GM21825 (cell line): Measurements from ENCODE around the gene MRPL36.

Experiments used
- ATAC-seq: cut with Tn5 transposase; IDR thresholded peaks from one replicate; pipeline ENCODE4 v1.9.1; 2021; ENCODE audit warnings: mild to moderate bottlenecking, moderate library complexity; ENCODE audit not compliant: unreplicated experiment

The MRPL36 gene

DNA sequence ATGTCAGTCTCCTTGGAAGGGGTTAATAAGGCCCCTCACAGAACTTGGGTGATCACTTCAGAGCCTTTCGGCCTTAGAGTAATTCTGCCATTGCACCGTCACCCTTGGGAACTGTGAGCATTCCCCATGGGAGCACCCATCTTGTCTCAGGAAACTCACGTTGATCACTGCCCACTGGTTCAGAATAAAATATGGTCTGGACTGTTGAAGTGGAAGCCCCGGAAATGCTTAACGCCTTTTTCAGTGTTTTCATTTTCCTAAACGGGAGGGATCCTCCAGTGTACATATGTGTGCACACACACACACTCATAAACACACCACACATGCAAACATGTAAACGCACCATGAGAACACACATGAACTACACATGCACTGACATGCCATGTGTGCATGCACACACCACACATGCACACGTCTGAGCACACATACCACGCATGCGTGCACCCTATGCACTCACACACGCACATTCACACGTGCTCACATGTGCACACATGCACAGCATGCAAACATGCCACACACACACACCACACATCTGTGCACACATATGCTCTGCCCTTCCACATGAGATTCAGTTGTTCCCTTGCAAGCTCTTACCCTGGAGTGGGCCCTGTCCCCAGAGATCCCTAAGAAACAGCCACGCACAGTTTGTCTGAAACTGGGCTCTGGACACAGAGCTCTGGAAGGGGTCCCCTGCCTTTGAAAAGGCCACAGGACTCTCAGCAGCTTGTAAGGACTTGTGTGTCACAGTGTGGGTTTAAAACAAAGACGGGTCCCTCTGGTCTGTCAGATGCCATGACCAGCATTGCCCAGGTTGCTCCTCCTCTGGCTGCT, 17.0 kb downstream of the MRPL36 start:
- no peak for ATAC-seq

DNA sequence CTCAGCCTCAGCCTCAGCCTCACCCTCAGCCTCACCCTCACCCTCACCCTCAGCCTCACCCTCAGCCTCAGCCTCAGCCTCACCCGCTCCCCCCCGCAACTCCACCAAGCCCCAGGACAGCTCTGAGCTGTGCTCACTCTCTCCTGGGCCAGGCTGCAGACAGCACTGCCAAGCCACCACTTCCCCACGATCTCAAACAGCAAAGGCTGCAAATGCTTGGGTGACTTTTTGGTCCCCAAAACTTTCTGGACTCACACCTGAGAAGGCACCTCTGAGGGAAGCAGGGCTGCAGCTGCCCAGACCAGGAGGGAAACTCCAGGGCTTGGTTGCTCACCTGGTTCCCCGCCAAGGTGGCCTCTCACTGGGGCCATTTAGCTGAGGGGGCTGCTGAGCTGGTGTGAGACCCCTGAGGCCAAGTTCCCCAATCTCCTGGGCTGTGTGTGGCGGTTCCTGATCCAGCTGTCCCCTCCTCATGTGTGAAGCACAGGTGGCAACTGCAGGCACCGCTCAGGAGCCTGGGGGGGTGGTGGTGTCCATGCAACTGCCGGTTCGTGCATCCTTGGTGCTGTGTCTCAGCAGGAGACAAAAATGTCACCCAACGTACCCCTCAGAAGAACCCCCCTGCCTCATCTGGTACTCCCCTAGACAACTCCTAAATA, 17.8 kb downstream of the MRPL36 start:
- no peak for ATAC-seq

DNA sequence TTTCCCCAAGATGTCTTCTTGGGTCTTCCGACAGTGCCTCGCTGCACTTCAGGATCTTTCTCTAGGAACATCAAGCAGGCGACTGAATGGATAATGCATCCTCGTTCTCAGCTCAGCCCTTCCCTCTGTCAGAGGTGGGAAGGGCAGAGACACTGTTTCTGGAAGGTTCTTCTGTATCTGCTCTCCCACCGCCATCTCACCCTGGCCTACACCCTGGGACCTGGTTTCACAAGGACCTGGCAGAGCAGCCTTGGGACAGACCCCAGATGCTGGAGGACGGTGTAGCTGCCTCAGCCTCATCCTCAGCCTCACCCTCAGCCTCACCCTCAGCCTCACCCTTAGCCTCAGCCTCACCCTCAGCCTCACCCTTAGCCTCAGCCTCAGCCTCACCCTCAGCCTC, 18.5 kb downstream of the MRPL36 start:
- no peak for ATAC-seq

DNA sequence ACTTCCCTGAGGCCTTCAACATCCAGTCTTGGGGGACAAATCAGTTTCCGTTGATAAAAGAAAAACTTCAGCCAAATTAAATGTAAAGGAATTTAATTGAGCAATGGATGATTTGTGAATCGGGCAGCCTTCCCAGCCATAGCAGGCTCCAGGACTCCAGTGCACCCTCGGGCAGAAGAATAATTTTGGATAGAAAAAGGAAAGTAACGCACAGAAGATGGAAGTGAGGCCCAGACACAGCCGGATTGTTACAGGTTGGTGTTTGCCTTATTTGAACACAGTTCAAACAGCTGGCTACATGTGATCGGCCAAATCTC, 19.1 kb downstream of the MRPL36 start:
- ATAC-seq, result no peak

DNA sequence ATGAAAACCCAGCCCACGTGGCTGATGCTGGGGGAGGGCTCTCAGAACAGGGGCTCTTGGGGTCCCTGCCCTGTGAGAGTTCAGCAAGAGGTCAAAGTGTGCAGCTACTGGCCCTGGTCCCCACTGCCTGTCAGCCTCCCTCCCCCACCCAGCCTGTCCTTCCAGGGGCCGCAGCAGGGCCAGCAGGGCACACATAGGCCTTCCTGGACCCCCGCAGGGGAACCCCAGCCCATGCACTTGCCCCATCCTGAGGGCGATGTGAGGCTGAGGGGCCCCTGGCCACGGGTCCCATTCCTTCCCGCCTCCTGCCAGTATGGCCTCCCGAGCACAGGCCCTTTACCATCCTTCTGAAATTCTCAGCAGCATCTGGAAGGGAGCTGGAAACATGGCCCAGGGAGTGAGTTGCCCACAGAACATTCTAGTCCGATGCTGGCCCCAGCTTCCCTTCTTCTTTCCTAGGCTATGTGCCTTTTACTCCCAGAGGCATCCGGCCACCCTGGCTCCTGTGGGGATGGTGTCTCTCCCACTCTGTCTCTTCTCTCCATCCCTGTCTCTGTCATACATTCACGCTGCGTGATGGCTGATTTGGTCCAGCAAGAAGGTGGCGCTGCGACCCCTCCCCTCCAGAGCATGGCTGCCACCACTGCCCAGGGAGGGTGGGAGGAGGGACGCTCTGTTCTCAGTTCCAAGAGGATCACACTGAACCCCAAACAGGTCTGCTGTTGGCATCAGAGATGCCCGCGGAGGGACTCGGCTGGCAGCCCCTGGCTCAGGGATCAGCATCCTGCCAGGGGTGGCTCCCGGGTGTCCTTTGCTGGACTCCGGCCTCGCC, 19.6 kb downstream of the MRPL36 start:
- no peak for ATAC-seq

DNA sequence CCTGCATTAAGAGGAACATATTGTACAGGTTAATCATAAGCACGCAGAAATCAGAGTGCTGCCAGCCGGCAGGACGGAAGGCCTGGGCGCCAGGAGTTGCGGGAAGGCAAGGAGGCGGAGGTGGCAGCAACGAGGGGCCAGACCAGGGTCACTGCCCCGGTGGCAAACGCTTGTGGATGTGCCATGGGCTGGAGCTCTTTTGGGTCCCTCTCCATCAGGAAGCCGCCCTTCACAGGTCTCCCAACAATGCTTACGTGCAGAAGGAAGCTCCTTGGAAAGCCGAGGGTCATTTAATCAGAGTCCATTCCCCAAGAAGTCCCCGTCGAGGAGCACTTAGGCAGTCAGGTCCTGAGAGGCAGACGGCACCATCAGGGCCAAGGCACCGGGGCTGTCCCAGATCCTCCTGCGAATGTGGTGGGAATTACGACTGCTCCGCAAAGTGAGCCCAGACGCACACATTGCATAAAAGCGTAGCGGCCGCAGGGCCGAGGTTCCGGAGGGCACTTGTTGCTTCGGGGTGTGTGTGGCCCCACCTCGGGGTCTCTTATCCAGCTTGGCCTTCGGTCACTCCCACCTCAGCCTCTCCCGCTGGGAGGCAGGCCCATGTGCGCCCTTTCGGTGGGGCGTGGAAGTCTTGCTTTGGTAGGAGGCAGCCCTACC, 20.5 kb downstream of the MRPL36 start:
- no peak for ATAC-seq

DNA sequence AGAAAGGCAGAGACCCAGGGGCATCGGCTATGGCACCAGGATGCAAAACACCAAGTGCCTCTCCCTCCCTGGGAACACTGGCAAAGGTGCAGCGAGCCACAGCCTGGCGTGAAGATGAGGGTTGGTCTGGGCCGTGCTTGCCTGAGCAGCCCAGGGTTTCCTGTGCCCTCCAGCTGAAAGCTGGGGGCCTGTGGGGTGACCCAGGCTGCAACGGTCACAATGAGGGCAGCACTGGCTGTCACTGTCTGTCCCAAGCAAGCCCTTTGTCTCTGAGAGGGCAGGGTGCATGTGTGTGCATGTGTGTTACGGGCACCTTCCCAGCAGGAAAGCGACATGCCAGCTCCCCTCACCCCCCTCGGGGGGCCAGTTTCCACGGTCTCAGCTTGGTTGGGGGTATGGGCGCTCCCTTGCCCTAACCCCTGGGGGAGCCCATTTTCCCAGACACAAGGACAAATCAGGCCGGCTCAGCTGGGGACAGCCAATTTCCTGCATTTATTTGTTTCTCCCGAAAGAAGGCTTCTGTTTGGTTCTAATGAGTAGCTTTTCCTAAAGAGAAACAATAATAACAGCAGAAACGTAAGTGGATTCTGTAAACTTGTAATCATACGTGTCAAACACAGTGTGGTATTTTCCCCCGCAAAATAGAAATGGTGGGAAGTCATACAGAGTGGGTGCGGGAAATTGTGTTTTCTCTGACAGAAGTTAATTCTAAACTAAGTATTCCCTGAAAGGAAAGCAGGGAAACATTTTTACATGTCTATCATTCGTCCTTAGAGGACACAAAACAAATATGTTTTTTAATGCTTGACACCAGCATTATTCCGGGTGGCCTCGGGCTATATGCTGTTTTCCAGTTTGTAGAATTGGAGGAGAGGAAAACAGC, 21.3 kb downstream of the MRPL36 start:
- ATAC-seq, result no peak

DNA sequence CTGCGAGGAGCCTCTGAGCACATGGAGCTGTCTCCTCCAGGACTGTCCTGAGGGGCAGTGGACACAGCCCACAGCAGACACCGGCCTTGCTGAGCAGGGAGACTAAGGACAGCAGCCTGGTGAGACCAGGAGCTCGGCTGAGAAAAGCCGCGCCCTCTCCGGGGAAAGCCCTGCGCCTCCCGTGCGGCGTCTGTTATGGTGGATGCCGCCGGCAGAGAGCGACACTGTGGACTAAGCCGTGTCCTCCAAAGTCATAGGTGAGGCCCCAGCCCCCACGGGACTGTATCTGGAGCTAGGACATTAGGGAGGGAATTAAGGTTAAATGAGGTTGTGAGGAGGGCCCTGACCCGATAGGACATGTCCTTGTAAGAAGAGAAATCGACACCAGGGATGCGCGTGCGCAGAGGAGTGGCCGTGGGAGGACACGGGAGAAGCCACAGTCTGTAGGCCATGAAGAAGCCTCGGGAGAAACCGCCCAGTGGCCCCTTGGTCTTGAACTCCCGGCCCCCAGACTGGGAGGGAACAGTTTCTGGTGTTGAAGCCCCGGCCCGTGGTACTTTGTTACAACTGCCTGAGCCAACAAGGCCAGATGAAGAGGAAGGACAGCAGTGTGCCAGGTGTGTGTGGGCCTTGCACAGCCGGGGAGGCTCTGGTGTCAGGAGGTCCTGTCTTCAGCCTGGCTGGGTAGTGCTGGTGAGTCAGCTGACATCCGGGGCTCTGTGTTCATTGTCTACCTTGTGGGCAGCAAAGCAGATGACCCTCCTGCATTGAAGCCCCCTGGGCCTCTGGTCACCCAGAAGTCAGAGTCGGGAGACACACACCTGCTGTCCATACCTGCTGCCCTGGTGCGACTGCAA, 22.1 kb downstream of the MRPL36 start:
- no peak for ATAC-seq

DNA sequence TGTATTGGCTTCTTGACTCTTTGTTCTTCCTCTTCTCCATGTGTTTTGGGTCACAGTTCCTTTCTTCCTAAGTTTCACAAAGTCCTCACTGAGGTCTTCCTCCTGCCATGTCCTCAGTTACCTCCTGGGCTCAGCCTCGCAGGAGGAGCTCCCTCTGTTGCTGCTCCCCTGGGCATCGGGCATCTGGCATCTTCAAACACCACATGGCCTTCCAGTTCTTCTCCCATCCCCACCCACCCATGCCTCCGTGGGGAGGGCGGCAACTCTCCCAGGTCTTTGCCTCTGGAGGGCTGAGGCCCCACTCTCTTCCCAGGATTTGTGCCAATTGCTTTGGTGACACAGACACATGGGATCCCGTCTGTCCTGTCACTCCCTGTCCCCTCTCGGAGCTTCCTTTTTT, 22.8 kb downstream of the MRPL36 start:
- no peak for ATAC-seq

DNA sequence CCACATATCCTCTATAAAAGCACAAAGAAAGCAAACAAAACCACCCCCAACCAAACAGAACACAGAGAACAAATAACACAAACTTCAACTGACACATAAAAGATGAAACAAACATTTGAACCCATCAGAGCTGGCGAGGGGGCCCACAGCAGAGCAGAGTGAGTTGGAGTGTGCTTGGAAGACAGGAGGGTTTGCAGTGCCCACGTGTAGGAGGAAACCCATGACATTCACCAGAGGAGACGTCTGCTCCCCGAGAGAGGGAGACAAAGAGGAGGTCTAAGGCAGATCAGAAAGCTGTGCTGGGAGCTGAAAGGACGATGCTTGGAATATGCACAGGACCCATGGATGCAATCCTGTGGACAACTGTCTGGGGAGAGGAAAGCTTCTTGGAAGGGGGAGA, 27.0 kb downstream of the MRPL36 start:
- ATAC-seq, result no peak

DNA sequence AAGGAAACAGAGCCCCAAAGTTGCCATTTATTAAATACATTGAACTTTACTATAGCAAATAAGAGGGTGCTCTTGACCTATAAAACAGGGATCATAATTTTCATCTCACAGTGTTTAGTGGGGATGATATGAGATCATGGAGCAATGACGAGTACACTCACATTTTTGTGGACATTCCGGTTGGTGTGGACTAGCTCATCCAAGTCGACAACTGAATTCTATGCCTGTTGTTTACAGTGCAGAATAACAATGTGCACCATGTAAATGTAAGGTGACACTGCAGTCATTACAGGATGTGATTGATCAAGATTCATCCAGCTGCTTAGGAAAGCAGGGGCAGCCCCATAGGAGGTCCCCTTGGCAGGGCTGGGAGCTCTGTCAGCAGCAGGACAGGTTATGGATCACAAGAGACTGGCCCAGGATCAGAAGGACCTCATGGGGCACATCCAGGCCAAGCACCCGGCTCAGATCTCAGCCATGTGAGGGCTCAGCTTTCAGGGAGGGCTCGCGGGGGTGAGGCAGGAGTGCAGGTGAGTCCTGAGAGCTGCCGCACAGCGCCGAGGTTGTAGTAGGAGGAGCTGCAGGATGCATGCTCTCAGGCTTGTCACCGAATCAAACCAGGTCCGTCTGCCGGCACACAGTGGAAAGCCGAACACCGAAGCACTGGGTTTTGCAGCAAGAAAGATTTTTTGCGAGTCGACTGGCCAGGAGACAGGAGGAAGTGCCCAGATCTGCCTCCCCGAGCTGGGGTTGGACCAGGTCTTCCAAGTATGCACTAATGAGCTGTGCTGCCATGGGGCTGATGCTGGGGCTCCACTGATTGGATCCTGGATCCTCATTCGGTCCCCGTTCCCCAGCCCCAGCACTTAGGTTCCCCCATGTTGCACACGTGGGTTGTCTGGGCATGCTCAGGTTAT, 28.2 kb downstream of the MRPL36 start:
- ATAC-seq, result no peak

DNA sequence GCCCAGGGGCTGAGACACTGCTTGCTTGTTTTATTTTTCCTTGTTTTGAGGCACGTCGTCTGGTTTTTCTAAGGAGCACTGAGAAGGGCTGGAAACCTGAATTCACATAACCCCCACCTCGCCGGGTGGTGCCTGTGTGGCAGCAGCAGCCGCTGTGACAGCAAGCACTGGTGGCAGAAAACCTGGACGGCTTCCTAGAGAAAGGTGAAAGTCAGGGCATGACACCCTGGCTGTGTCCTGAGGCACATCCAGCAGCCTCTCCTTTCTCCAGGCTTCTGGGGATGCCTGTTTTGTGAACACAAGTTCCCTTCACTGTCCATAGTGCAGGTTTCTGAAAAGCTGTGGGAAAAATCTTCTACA, 29.2 kb downstream of the MRPL36 start:
- no peak for ATAC-seq

DNA sequence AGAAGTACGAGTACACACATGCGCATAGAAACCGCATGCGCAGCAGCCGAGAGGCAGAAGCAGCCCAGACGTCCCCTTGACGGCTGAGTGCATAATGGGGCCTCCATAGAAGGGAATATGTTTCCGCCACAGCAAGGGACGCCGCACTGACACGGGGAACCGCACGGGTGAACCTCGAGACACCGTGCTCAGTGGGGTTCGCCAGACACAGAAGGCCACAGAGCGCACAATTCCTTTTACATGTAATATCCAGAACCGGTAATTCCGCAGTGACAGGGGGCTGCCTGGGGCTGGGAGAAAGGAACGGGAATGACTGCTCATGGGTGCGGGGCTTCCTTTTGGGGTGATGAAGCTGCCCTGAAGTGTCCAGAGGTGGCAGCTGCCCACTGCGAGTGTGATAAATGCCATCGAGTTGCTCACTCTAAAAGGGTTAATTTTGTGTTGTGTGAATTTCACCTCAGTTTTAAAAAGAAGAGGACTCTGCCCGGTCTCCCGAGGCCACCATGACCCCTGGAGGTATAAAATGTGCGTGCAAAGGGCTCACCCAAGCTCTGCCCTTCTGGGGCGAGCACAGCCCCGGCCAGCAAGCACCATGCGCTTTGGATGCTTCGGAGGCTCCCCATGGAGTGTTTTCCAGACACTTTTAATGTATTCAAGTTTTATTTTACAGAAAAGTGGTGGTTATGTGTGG, 29.7 kb downstream of the MRPL36 start:
- no peak for ATAC-seq

DNA sequence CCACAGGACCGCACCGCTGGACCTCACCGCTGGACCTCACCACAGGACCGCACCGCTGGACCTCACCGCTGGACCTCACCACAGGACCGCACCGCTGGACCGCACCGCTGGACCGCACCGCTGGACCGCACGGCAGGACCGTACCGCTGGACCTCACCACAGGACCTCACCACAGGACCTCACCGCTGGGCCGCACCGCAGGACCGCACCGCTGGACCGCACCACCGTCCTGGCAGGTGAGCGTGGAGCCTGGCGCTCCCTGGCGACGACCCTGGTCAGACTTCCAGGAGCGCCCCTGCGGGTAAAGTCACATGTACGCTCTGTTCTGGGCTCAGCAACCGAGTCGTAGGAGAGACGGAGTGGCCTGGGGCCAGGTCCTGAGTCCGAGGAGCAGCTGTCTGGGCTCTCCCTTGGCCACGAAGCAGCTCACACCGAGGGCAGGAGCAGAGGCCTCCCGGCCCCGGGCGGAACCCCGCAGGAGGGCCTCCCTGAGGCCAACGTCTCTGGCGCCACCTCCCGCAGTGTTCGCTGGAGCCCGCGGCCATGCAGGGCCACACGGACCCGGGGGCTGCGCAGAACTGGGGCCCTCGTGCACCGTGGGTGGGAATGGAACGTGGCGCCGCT, 30.5 kb downstream of the MRPL36 start:
- ATAC-seq, result no peak

DNA sequence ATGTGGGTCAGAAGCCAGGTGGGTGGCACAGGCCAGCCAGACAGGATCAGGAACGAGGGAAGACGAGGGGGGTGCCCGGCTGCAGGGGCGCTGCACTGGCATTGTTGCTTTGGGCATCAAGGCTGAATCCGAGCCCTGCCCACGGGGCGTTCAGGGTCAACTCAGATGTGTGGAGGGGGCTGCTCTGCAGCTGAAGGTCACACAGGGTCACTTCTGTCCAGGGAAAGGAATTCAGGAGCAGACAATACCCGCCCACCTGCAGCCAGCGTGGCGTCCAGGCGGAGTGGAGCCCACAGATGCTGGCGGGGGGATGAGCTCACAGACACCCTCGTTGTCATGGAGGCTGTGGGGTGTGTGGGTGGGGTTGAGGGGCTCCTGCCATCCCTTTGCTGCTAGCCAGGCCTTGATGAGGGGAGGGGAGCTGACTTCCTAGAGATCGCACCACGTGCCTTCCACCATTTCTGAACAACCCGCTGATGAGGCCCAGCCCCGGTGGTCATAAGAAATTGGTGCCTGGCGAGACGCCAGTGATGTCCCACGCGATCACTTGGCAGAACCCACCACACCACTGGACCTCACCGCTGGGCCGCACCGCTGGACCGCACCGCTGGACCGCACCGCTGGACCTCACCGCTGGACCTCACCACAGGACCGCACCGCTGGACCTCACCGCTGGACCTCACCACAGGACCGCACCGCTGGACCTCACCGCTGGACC, 31.2 kb downstream of the MRPL36 start:
- ATAC-seq, result no peak

DNA sequence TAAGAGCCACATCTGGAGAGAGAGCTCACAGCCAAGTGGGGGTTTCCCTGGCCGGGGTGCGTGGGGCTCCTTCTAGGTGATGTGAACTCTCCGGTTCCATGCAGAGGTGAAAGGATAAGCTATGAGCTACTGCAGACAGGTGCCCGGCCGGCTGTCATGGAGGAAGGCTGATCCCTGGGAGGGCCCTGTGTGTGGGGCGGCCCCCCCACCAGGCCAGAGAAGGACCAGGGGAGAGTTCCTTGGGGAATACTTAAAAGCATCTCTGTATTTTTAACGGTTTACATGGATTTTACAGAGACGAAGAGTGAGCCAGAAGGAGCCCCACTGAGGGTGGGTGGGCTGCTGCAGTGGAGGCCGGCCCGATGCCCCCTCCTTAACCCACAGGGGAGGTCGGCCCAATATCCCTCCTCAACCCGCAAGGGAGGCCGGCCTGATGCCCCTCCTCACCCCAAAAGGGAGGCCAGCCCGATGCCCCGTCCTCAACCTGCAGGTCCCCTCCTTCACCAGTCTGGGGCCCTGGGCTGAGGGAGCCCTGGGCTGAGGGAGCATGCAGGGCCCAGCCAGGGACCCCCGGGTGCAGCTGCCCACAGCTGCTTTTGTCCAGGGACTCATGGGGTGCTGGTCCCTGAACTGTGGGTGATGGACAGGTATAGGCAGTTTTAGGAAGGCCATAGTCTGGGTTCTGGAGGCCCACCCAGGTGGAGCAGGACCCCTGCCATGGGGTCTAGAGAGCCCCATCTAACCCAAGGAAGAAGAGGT, 31.9 kb downstream of the MRPL36 start:
- no peak for ATAC-seq
